H1 (cell line): ENCODE measurements around the gene BTD. TPM values are rescaled to one million over a fixed set of nuclear protein-coding genes. Genes with fewer than 3 reads are reported as not detected.

Source experiments
- CTCF ChIA-PET: fragments of 300-600 bp; sonication (Branson Sonifier 250); formaldehyde crosslinking; loops from one replicate; lab custom pipeline; 2021; ENCODE audit not compliant: partially characterized antibody; lab: Charles Lee
- POLR2A ChIA-PET: fragments of 300-600 bp; sonication (Branson Sonifier 250); formaldehyde crosslinking; loops from one replicate; lab custom pipeline; 2021; ENCODE audit warnings: inconsistent platforms; ENCODE audit not compliant: partially characterized antibody; lab: Charles Lee
- DNase-seq, 2 experiments: peaks; one replicate each; pipeline versions ENCODE4 v3.0.0 to v3.0.0-alpha.2; 2010 to 2022; ENCODE audit warnings: low spot score in 2 of 2, low read depth in 1 of 2, mixed read lengths in 1 of 2
- FAIRE-seq: peaks from 2 replicates; lab custom pipeline; 2011; peaks lifted over from hg19 to GRCh38; lab: Jason Lieb, UNC
- H2AFZ ChIP-seq: 2 replicates; pipeline ENCODE4 v1.8.1; 2012; ENCODE audit warnings: low read length, inconsistent platforms
- H2AK5ac ChIP-seq: 2 replicates; pipeline ENCODE4 v1.6.1; 2013; ENCODE audit warnings: low read depth, low read length
- H2BK120ac ChIP-seq: replicated peaks from 2 replicates; pipeline ENCODE3; 2013; ENCODE audit warnings: low read depth, low read length, inconsistent platforms
- H2BK12ac ChIP-seq: 2 replicates; pipeline ENCODE4 v1.6.1; 2013; ENCODE audit warnings: low read depth, low read length
- H2BK15ac ChIP-seq: 2 replicates; pipeline ENCODE4 v1.6.1; 2013; ENCODE audit warnings: low read length
- H2BK20ac ChIP-seq: 2 replicates; pipeline ENCODE4 v1.6.1; 2013; ENCODE audit warnings: low read length
- H2BK5ac ChIP-seq: 2 replicates; pipeline ENCODE4 v1.6.1; 2013; ENCODE audit warnings: low read depth, low read length
- H3K14ac ChIP-seq: 2 replicates; pipeline ENCODE4 v1.6.1; 2013; ENCODE audit warnings: inconsistent platforms; ENCODE audit not compliant: insufficient read length
- H3K18ac ChIP-seq: 2 replicates; pipeline ENCODE4 v1.6.1; 2013; ENCODE audit warnings: low read length; ENCODE audit errors: extremely low read depth
- H3K23ac ChIP-seq: 2 replicates; pipeline ENCODE4 v1.6.1; 2013; ENCODE audit warnings: inconsistent platforms; ENCODE audit not compliant: insufficient read length
- H3K23me2 ChIP-seq: 2 replicates; pipeline ENCODE4 v1.6.1; 2013; ENCODE audit warnings: low read depth, low read length
- H3K27ac ChIP-seq: 2 replicates; pipeline ENCODE4 v1.6.1; 2011; ENCODE audit warnings: low read depth, low read length, inconsistent platforms
- H3K27me3 ChIP-seq, 4 experiments: replicated peaks in 1 of 4; 1 replicate in 1 of 4; 2 replicates in 3 of 4; pipeline versions ENCODE4 v1.6.1 to v1.8.1; 2011 to 2013; ENCODE audit warnings: low read length in 3 of 4, mild to moderate bottlenecking in 3 of 4, inconsistent platforms in 2 of 4, mixed read lengths in 2 of 4, moderate library complexity in 1 of 4; ENCODE audit not compliant: control insufficient read depth in 3 of 4, insufficient read depth in 3 of 4; ENCODE audit errors: extremely low read depth in 1 of 4
- H3K36me3 ChIP-seq, 4 experiments: 2 replicates each; pipeline versions ENCODE4 v1.6.1 to v1.8.1; 2011 to 2013; ENCODE audit warnings: mild to moderate bottlenecking in 4 of 4, low read length in 3 of 4, moderate library complexity in 2 of 4, control low read depth in 1 of 4, inconsistent platforms in 1 of 4; ENCODE audit not compliant: insufficient read depth in 4 of 4, control insufficient read depth in 2 of 4
- H3K4ac ChIP-seq: replicated peaks from 2 replicates; pipeline ENCODE3; 2013; ENCODE audit warnings: low read length, low read depth, mixed read lengths, inconsistent platforms; ENCODE audit not compliant: insufficient read length
- H3K4me1 ChIP-seq, 4 experiments: replicated peaks in 1 of 4; 1 replicate in 1 of 4; 2 replicates in 3 of 4; pipeline versions ENCODE4 v1.6.1 to v1.8.1; 2011 to 2013; ENCODE audit warnings: low read length in 3 of 4, inconsistent platforms in 2 of 4, mixed read lengths in 1 of 4; ENCODE audit not compliant: insufficient read depth in 4 of 4, control insufficient read depth in 3 of 4
- H3K4me2 ChIP-seq, 2 experiments: 2 replicates each; pipeline versions ENCODE4 v1.6.1 to v1.8.1; 2011 to 2013; ENCODE audit warnings: low read depth in 2 of 2, low read length in 2 of 2, control low read depth in 1 of 2, inconsistent platforms in 1 of 2, mild to moderate bottlenecking in 1 of 2; ENCODE audit not compliant: insufficient read depth in 1 of 2
- H3K4me3 ChIP-seq, 4 experiments: fragments of 200-600, 300-600 bp in 1 of 4; sonication (generic), shearing (Covaris generic), sonication (Bioruptor Twin) in 1 of 4; 2 replicates each; pipeline versions ENCODE4 v1.5.1 to v1.8.1; 2011 to 2016; ENCODE audit warnings: low read length in 4 of 4, low read depth in 3 of 4, control low read depth in 2 of 4, inconsistent platforms in 2 of 4, mild to moderate bottlenecking in 2 of 4, mixed read lengths in 1 of 4, moderate library complexity in 1 of 4; ENCODE audit not compliant: insufficient read depth in 2 of 4; ENCODE audit errors: extremely low read depth in 1 of 4
- H3K56ac ChIP-seq: replicated peaks from 2 replicates; pipeline ENCODE3; 2013; ENCODE audit warnings: low read depth, mild to moderate bottlenecking, mixed read lengths, low read length, inconsistent platforms; ENCODE audit not compliant: insufficient read length
- H3K79me1 ChIP-seq: 2 replicates; pipeline ENCODE4 v1.6.1; 2013; ENCODE audit warnings: low read depth, low read length, control low read depth
- H3K79me2 ChIP-seq, 2 experiments: 2 replicates each; pipeline versions ENCODE4 v1.6.1 to v1.8.1; 2012 to 2013; ENCODE audit warnings: low read length in 2 of 2, mild to moderate bottlenecking in 2 of 2, inconsistent platforms in 1 of 2; ENCODE audit not compliant: insufficient read depth in 2 of 2, control insufficient read depth in 1 of 2
- H3K9ac ChIP-seq, 4 experiments: replicated peaks in 1 of 4; 1 replicate in 1 of 4; 2 replicates in 3 of 4; pipeline versions ENCODE4 v1.6.1 to v1.8.1; 2011 to 2013; ENCODE audit warnings: low read depth in 3 of 4, low read length in 3 of 4, control low read depth in 2 of 4, mild to moderate bottlenecking in 2 of 4, moderate library complexity in 2 of 4, inconsistent platforms in 1 of 4; ENCODE audit errors: extremely low read depth in 1 of 4
- H3K9me3 ChIP-seq, 2 experiments: 2 replicates each; pipeline versions ENCODE4 v1.6.1 to v1.8.1; 2012 to 2013; ENCODE audit warnings: mild to moderate bottlenecking in 2 of 2, moderate library complexity in 2 of 2, control low read depth in 1 of 2, inconsistent platforms in 1 of 2, low read depth in 1 of 2, low read length in 1 of 2, mixed read lengths in 1 of 2; ENCODE audit not compliant: insufficient read depth in 2 of 2
- H4K20me1 ChIP-seq, 2 experiments: replicated peaks in 1 of 2; 2 replicates each; pipeline versions ENCODE3 to v1.8.1; 2011 to 2013; ENCODE audit warnings: inconsistent platforms in 2 of 2, low read length in 2 of 2, mild to moderate bottlenecking in 1 of 2; ENCODE audit not compliant: insufficient read depth in 2 of 2, control insufficient read depth in 1 of 2
- H4K5ac ChIP-seq: 2 replicates; pipeline ENCODE4 v1.6.1; 2013; ENCODE audit warnings: low read length, low read depth, mixed read lengths, inconsistent platforms; ENCODE audit not compliant: insufficient read length
- H4K8ac ChIP-seq: 2 replicates; pipeline ENCODE4 v1.8.0; 2013; ENCODE audit warnings: mild to moderate bottlenecking, moderate library complexity, low read length, inconsistent platforms; ENCODE audit not compliant: insufficient read depth; ENCODE audit errors: extremely low read depth
- H4K91ac ChIP-seq: replicated peaks from 2 replicates; pipeline ENCODE3; 2013; ENCODE audit warnings: low read length, mixed read lengths, inconsistent platforms; ENCODE audit not compliant: insufficient read length
- RAD21 ChIP-seq, 2 experiments: IDR thresholded peaks in 1 of 2; conservative IDR thresholded peaks in 1 of 2; 2 replicates each; pipeline ENCODE4 v1.6.1; 2011; ENCODE audit warnings: low read depth in 2 of 2, low read length in 2 of 2, improper control_type of control experiment in 1 of 2, inconsistent platforms in 1 of 2, mild to moderate bottlenecking in 1 of 2, moderate library complexity in 1 of 2
- WGBS, 2 experiments: shearing (Covaris generic) in 1 of 2; methylation state at CpG; one replicate each; pipeline versions ENCODE4 v1.1.6 to v1.1.7; 2013 to 2015; ENCODE audit warnings: low lambda C conversion rate in 2 of 2, mixed read lengths in 2 of 2, inconsistent platforms in 1 of 2, low coverage in 1 of 2, missing lambda C conversion rate in 1 of 2; ENCODE audit not compliant: insufficient replicate concordance in 2 of 2, insufficient coverage in 1 of 2, insufficient read length in 1 of 2; ENCODE audit errors: extremely low coverage in 1 of 2, missing lambda C conversion rate in 1 of 2; 5-methylcytosine and 5-hydroxymethylcytosine counted together
- polyA plus RNA-seq, 7 experiments: library from polyadenylated mRNA; depleted of rRNA in 3 of 7; stranded (reverse) in 5 of 7; unstranded in 2 of 7; fragments of >200 nt in 5 of 7; fragments of 200-250 nt in 2 of 7; gene quantifications; 1 replicate in 5 of 7; 2 replicates in 1 of 7; 4 replicates in 1 of 7; pipeline versions ENCODE4 v1.2.1 to v1.2.3, GENCODE V29; 2011 to 2013; ENCODE audit warnings: missing spikeins in 2 of 7, mixed read lengths in 2 of 7
- total RNA-seq: library from RNA; stranded (reverse); fragmentation: NEBNext Ultra II Directional; extraction: Animal tissue kit (Norgen Biotek cat#: 25700); gene quantifications from 2 replicates; pipeline ENCODE4 v1.2.1, GENCODE V29; 2021

BTD gene
- total and polyA plus RNA-seq, 2 of the 8 experiments (the other 6 are each of a cell fraction or from before 2014, with no cell fraction given): 21.8 to 36.7 TPM

GRCh38 chr3:15610082-15610759 lies 8.7 kb downstream of the BTD start:
- WGBS, 2 experiments: 96% methylated on average over 4 of the region's 4 CpGs; no CpG with 5 or more reads in 1 of the 2 experiments
- Histone ChIP-seq H2BK12ac (no peak overlapping the region), H3K27me3 (no peaks in the 10 kb centered on the region), H3K4ac (no peak overlapping the region), H2AFZ (no peak overlapping the region), H4K20me1 (no peaks in the 10 kb centered on the region), H3K36me3 (no peaks in the 10 kb centered on the region; a peak in 1 of 8 replicates), H3K27ac (no peak overlapping the region), H3K9me3 (no peaks in the 10 kb centered on the region), H2BK20ac (no peak overlapping the region), H4K5ac (no peak overlapping the region), H2BK120ac (no peak overlapping the region), H2BK5ac (no peak overlapping the region), H2AK5ac (no peak overlapping the region), H3K4me3 (no peak overlapping the region), H3K9ac (no peak overlapping the region), H3K18ac (no peak overlapping the region), H3K23ac (no peak overlapping the region), H3K4me1 (no peaks in the 10 kb centered on the region), H4K8ac (no peak overlapping the region), H3K79me2 (peaks cover 0 to 4% of the 10 kb centered on the region in 2 experiments; a peak in 1 of 4 replicates), H3K14ac (no peak overlapping the region), H3K79me1 (no peaks in the 10 kb centered on the region), H3K56ac (no peak overlapping the region), H4K91ac (no peak overlapping the region), H3K23me2 (no peaks in the 10 kb centered on the region), H2BK15ac (no peak overlapping the region), H3K4me2 (no peak overlapping the region)
- ChIA-PET POLR2A (interaction anchor here (2.9 kb wide), 1 partner anchor 9 kb away, joined by 16 read pairs; the partner anchor contains the start of genes BTD and HACL1), CTCF (no interaction called here)
- FAIRE-seq (no peak), DNase-seq (no peak)
- TF ChIP-seq RAD21 (IDR thresholded peaks at IDR 0.05 in 1 of 2, conservative IDR thresholded peaks at IDR 0.05 in 1 of 2; ENCODE audit: low read depth in 2 of 2, low read length in 2 of 2): no peak
